Endothelial cell of umbilical vein (primary cell): ENCODE measurements around the gene RGSL1.

Source experiments
- CTCF ChIP-seq, 2 donors: IDR thresholded peaks; 1 replicate in 1 of 2; 2 replicates in 1 of 2; pipeline ENCODE4 v1.5.1; 2011; ENCODE audit warnings: low read length in 2 of 2, mild to moderate bottlenecking in 2 of 2, moderate library complexity in 2 of 2, control low read depth in 1 of 2, inconsistent platforms in 1 of 2, low read depth in 1 of 2; ENCODE audit not compliant: insufficient read depth in 1 of 2; ENCODE audit errors: extremely low read depth in 1 of 2
- MYC ChIP-seq: IDR thresholded peaks from one replicate; pipeline ENCODE4 v1.6.1; 2011; ENCODE audit warnings: mild to moderate bottlenecking, low read depth, low read length
- POLR2A ChIP-seq: IDR thresholded peaks from 2 replicates; pipeline ENCODE4 v1.6.1; 2012; ENCODE audit warnings: low read depth, mild to moderate bottlenecking, control low read depth, low read length
- POLR2AphosphoS5 ChIP-seq: IDR thresholded peaks from 2 replicates; pipeline ENCODE4 v1.6.1; 2012; ENCODE audit warnings: low read depth, mild to moderate bottlenecking, control low read depth, low read length, moderate library complexity; ENCODE audit not compliant: insufficient read depth

- TF ChIP-seq POLR2AphosphoS5 (no peak), CTCF (IDR thresholded peaks at IDR 0.05; ENCODE audit: extremely low read depth in 1 of 2, insufficient read depth in 1 of 2, low read depth in 1 of 2, low read length in 2 of 2) (no peak), POLR2A (no peak), MYC (no peak)
These were observed 10.6 kb downstream of the RGSL1 start for GRCh38 chr1:182460550-182460951.
